HCT116 (cell line): Measurements from ENCODE around the gene SELENON. TPM values are rescaled to one million over a fixed set of nuclear protein-coding genes. Genes with fewer than 3 reads are reported as not detected.

Experiments used
- ATAC-seq: fragments of 200-7000 bp; cut with Tn5 transposase; 2 replicates; pipeline ENCODE4 v1.9.1; 2020; ENCODE audit warnings: mild to moderate bottlenecking, moderate library complexity
- BruUV-seq: library from RNA; stranded (reverse); fragments of 400-500 nt; replicated peaks from 2 replicates; lab custom pipeline; 2021; lab: Mats Ljungman, UMichigan
- CTCF ChIA-PET: fragments of 300-600 bp; sonication (Branson Sonifier 250); formaldehyde crosslinking; loops from one replicate; lab custom pipeline; 2021; ENCODE audit warnings: antibody characterized with exemption; lab: Charles Lee
- POLR2A ChIA-PET: fragments of 300-600, 350-600 bp; sonication (Branson Sonifier 250); formaldehyde crosslinking; loops from one replicate; lab custom pipeline; 2021; ENCODE audit warnings: antibody characterized with exemption; lab: Charles Lee
- RAD21 ChIA-PET, 2 experiments: fragments of 300-600 bp; sonication (Branson Sonifier 250); formaldehyde crosslinking; loops; one replicate each; lab custom pipeline; 2023; ENCODE audit warnings: low total read pairs in 2 of 2; ENCODE audit not compliant: uncharacterized antibody in 2 of 2, unreplicated experiment in 2 of 2, low non-redundant PET in 1 of 2; lab: Charles Lee
- DNase-seq: peaks from one replicate; pipeline ENCODE4 v3.0.0-alpha.2; 2010; ENCODE audit warnings: low read depth, low spot score
- H2AFZ ChIP-seq: fragments of 200-600 bp; shearing (Covaris generic), sonication (generic); 2 replicates; pipeline ENCODE4 v1.6.1; 2017; ENCODE audit warnings: low read depth, mixed run types, mixed read lengths, antibody characterized with exemption, low read length; ENCODE audit not compliant: poor library complexity, severe bottlenecking
- H3K27ac ChIP-seq: 2 replicates; pipeline ENCODE4 v1.5.1; 2012; ENCODE audit warnings: low read depth, low read length
- H3K27me3 ChIP-seq: fragments of 200-600 bp; sonication (generic); 2 replicates; pipeline ENCODE4 v1.6.1; 2016; ENCODE audit warnings: mixed run types, low read length, mixed read lengths; ENCODE audit not compliant: insufficient read depth
- H3K36me3 ChIP-seq, 2 experiments: fragments of 200-500 bp in 1 of 2; fragments of 200-600 bp in 1 of 2; sonication (Bioruptor generic) in 1 of 2; sonication (generic) in 1 of 2; 2 replicates each; pipeline versions ENCODE4 v1.5.1 to v1.6.1; 2014 to 2016; ENCODE audit warnings: low read length in 2 of 2, inconsistent platforms in 1 of 2, mixed read lengths in 1 of 2, mixed run types in 1 of 2; ENCODE audit not compliant: insufficient read depth in 2 of 2, control insufficient read depth in 1 of 2
- H3K4me1 ChIP-seq, 2 experiments: fragments of 200-600 bp in 1 of 2; sonication (generic) in 1 of 2; 2 replicates each; pipeline versions ENCODE4 v1.5.1 to v1.6.1; 2012 to 2017; ENCODE audit warnings: low read length in 2 of 2, inconsistent platforms in 1 of 2, mild to moderate bottlenecking in 1 of 2, mixed read lengths in 1 of 2, mixed run types in 1 of 2, moderate library complexity in 1 of 2; ENCODE audit not compliant: insufficient read depth in 2 of 2, control insufficient read depth in 1 of 2
- H3K4me2 ChIP-seq: fragments of 200-600 bp; sonication (generic); 2 replicates; pipeline ENCODE4 v1.6.1; 2017; ENCODE audit warnings: mixed run types, low read length, mixed read lengths
- H3K4me3 ChIP-seq, 2 experiments: fragments of 200-600 bp in 1 of 2; sonication (generic) in 1 of 2; replicated peaks in 1 of 2; 2 replicates each; pipeline ENCODE4 v1.5.1; 2011 to 2016; ENCODE audit warnings: low read length in 2 of 2, control low read depth in 1 of 2, low read depth in 1 of 2, mild to moderate bottlenecking in 1 of 2, mixed read lengths in 1 of 2, mixed run types in 1 of 2
- H3K79me2 ChIP-seq: fragments of 200-600 bp; sonication (generic); 2 replicates; pipeline ENCODE4 v1.6.1; 2017; ENCODE audit warnings: mild to moderate bottlenecking, mixed run types, low read length, moderate library complexity, mixed read lengths; ENCODE audit not compliant: insufficient read depth
- H3K9ac ChIP-seq: fragments of 200-600 bp; sonication (generic); 2 replicates; pipeline ENCODE4 v1.6.1; 2016; ENCODE audit warnings: low read length, mixed read lengths
- H3K9me2 ChIP-seq: fragments of 200-600 bp; sonication (generic), shearing (Covaris generic); 2 replicates; pipeline ENCODE4 v1.6.1; 2017; ENCODE audit warnings: mixed run types, mild to moderate bottlenecking, moderate library complexity; ENCODE audit not compliant: insufficient read depth
- H3K9me3 ChIP-seq, 2 experiments: fragments of 200-500 bp in 1 of 2; fragments of 200-600 bp in 1 of 2; sonication (Bioruptor generic) in 1 of 2; sonication (generic) in 1 of 2; 2 replicates each; pipeline ENCODE4 v1.6.1; 2014 to 2017; ENCODE audit warnings: low read length in 2 of 2, mixed read lengths in 2 of 2, inconsistent platforms in 1 of 2, low read depth in 1 of 2, mild to moderate bottlenecking in 1 of 2, mixed run types in 1 of 2, moderate library complexity in 1 of 2; ENCODE audit not compliant: control insufficient read depth in 1 of 2, insufficient read depth in 1 of 2
- H4K20me1 ChIP-seq: fragments of 200-600 bp; sonication (generic), shearing (Covaris generic); 2 replicates; pipeline ENCODE4 v1.6.1; 2017; ENCODE audit warnings: mixed run types, mild to moderate bottlenecking, moderate library complexity; ENCODE audit not compliant: insufficient read depth
- ATF3 ChIP-seq: IDR thresholded peaks from 2 replicates; pipeline ENCODE4 v1.6.1; 2012
- CEBPB ChIP-seq: IDR thresholded peaks from 2 replicates; pipeline ENCODE4 v1.6.1; 2012; ENCODE audit warnings: low read depth
- CTCF ChIP-seq, 3 experiments: fragments of 200-600 bp in 1 of 3; sonication (generic) in 1 of 3; IDR thresholded peaks in 2 of 3; conservative IDR thresholded peaks in 1 of 3; 2 replicates each; pipeline ENCODE4 v1.5.1; 2012 to 2017; ENCODE audit warnings: low read depth in 2 of 3, low read length in 2 of 3, antibody characterized with exemption in 1 of 3, borderline replicate concordance in 1 of 3, control low read depth in 1 of 3, mild to moderate bottlenecking in 1 of 3, mixed read lengths in 1 of 3, mixed run types in 1 of 3, moderate library complexity in 1 of 3; ENCODE audit not compliant: insufficient read depth in 1 of 3
- ELF1 ChIP-seq: IDR thresholded peaks from 2 replicates; pipeline ENCODE4 v1.6.1; 2012; ENCODE audit warnings: low read depth, borderline replicate concordance
- EZH2phosphoT487 ChIP-seq: fragments of 200-600 bp; IDR thresholded peaks from 2 replicates; pipeline ENCODE4 v1.6.1; 2018; ENCODE audit warnings: antibody characterized with exemption, borderline replicate concordance
- FOSL1 ChIP-seq: IDR thresholded peaks from 2 replicates; pipeline ENCODE4 v1.6.1; 2012; ENCODE audit warnings: low read depth
- JUND ChIP-seq: IDR thresholded peaks from 2 replicates; pipeline ENCODE4 v1.6.1; 2012
- MAX ChIP-seq: IDR thresholded peaks from 2 replicates; pipeline ENCODE4 v1.6.1; 2012
- POLR2A ChIP-seq: IDR thresholded peaks from 2 replicates; pipeline ENCODE4 v1.7.0; 2011; ENCODE audit warnings: borderline replicate concordance; ENCODE audit not compliant: insufficient read depth, insufficient read length; ENCODE audit errors: extremely low read depth
- SP1 ChIP-seq: IDR thresholded peaks from 2 replicates; pipeline ENCODE4 v1.6.1; 2012; ENCODE audit warnings: low read depth
- TCF7L2 ChIP-seq: IDR thresholded peaks from 2 replicates; pipeline ENCODE4 v1.7.0; 2011; ENCODE audit warnings: borderline replicate concordance, inconsistent platforms; ENCODE audit not compliant: insufficient read depth, insufficient read length; ENCODE audit errors: extremely low read depth
- ZBTB33 ChIP-seq: IDR thresholded peaks from 2 replicates; pipeline ENCODE4 v1.6.1; 2011; ENCODE audit warnings: mild to moderate bottlenecking, low read length, moderate library complexity; ENCODE audit not compliant: insufficient replicate concordance; ENCODE audit errors: extremely low read depth
- ZFX ChIP-seq: fragments of 450-650 bp; IDR thresholded peaks from 2 replicates; pipeline ENCODE4 v1.6.1; 2017
- intact Hi-C: fragments of 100-400 bp; cut with micrococcal nuclease; formaldehyde crosslinking; loops from 2 replicates; pipeline ENCODE4 v1.10.0; 2022
- total RNA-seq: library from RNA; stranded (reverse); gene quantifications from one replicate; pipeline ENCODE4 v1.2.1, GENCODE V29; 2021; ENCODE audit not compliant: unreplicated experiment

SELENON gene
- total RNA-seq, 1 experiment from 2014 or later, result 85.1 TPM

GRCh38 chr1:25829046-25829445 lies 29.1 kb downstream of the SELENON start:
- DNase-seq, result no peak
- BruUV-seq, result no TSS peak
- no peak overlapping the region for H3K9ac ChIP-seq
- no peak overlapping the region for H2AFZ ChIP-seq
- H3K27me3 ChIP-seq, result no peaks in the 10 kb centered on the region
- no peak for ATAC-seq
- no peak overlapping the region for H3K27ac ChIP-seq
- peaks cover 46 to 50% of the 10 kb centered on the region in 2 experiments for H3K36me3 ChIP-seq
- CTCF ChIA-PET, result no interaction called here
- POLR2A ChIA-PET, result no interaction called here
- intact Hi-C loops, result no loop called here
- H3K79me2 ChIP-seq, result peaks cover 30% of the 10 kb centered on the region
- no peaks in the 10 kb centered on the region; the same call in 1 of the 2 replicates for H4K20me1 ChIP-seq
- H3K4me2 ChIP-seq, result no peak overlapping the region
- TF ChIP-seq CTCF (IDR thresholded peaks at IDR 0.05 in 2 of 3, conservative IDR thresholded peaks at IDR 0.05 in 1 of 3; ENCODE audit: borderline replicate concordance in 1 of 3, insufficient read depth in 1 of 3, low read depth in 2 of 3, low read length in 2 of 3), result no peak
- TF ChIP-seq ATF3, result no peak
- no peak for TF ChIP-seq ZBTB33
- TF ChIP-seq TCF7L2, result no peak
- no peak for TF ChIP-seq EZH2phosphoT487
- TF ChIP-seq CEBPB, result no peak
- no peak for TF ChIP-seq POLR2A
- TF ChIP-seq JUND, result no peak
- TF ChIP-seq MAX, result no peak
- TF ChIP-seq ELF1, result no peak
- no peak for TF ChIP-seq SP1
- TF ChIP-seq ZFX, result no peak
- no peak for TF ChIP-seq FOSL1
- H3K9me3 ChIP-seq, result no peaks in the 10 kb centered on the region
- H3K4me3 ChIP-seq, result no peak overlapping the region
- RAD21 ChIA-PET, result no interaction called here
- H3K9me2 ChIP-seq, result no peaks in the 10 kb centered on the region
- H3K4me1 ChIP-seq, result no peaks in the 10 kb centered on the region
